Hematopoietic multipotent progenitor cell (in vitro differentiated cells): ENCODE measurements around the gene LDLRAD4. TPM values are rescaled to one million over a fixed set of nuclear protein-coding genes. Genes with fewer than 3 reads are reported as not detected.

Source experiments
- DNase-seq, 3 donors: peaks; one replicate each; pipeline ENCODE4 v3.0.0-alpha.2; 2011 to 2015; ENCODE audit warnings: low read depth in 2 of 3, low spot score in 2 of 3
- total RNA-seq: library from RNA; depleted of rRNA; stranded (reverse); fragments of >200 nt; gene quantifications from one replicate; pipeline ENCODE4 v1.2.3, GENCODE V29; 2012

LDLRAD4 gene
- total RNA-seq, 1 donor: 63.3 TPM

DNA sequence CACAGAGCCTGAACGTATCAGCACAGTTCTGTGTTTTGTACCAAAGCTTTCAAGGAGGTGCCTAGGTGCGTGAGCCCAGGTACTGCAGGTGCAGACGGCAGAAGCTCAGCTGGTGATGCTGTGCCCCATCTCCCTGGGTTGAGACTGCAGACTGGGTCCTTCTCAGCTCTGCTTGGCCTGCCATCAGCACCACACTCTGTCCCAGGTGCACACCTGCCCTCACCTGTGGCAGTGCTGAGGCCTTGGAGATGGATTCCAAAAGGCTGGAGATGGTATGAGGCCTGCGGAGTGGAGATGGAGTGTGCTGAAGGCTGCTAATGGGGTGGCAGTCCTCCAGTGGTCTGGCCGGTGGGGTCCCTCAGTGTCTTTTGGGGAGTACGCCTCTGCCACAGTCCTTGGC is 9.3 kb downstream of the LDLRAD4 start:
- no peak for DNase-seq

GRCh38 chr18:13229001-13229671 is 10.6 kb downstream of the LDLRAD4 start:
- DNase-seq: no peak

GRCh38 chr18:13231151-13231550 is 12.6 kb downstream of the LDLRAD4 start:
- no peak for DNase-seq

DNA sequence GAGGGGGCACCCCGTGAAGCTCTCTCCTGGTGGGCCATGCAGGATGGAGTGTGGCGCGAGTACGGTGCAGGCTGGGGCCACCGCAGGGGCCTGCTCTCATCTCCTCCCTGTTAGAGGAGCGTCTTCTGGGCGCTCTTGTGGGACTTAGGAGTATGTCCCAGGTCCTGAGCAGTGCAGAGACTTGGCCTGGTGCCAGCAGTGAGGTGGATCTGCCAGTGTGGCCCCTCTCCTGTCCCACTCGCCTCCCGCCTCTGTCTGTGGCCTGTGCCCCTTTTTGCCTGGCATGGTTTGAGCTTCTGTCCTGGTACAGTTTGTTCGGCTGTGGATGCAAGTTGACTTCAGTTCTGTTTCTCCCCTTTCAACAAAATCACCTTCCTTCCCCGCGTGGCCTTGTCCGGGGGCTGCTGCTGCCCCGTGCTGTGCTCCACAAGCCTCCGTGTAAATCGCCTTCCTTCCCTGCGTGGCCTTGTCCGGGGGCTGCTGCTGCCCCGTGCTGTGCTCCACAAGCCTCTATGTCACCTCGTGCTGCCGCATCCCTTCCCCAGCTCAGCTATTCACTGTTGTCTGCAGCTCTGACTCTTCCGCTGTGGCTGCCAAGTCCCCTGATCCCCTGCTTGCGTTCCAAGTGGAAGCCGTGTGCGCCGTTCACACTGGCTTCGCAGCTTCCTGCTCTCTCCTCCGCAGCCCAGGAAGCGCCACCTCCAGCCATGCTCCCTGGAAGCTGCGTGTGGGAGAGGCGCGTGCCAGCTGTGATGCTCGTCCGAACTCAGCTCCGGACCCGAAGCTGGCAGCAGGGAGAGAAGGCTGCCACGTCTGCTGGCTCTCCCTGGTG is 13.7 kb downstream of the LDLRAD4 start:
- no peak for DNase-seq

DNA sequence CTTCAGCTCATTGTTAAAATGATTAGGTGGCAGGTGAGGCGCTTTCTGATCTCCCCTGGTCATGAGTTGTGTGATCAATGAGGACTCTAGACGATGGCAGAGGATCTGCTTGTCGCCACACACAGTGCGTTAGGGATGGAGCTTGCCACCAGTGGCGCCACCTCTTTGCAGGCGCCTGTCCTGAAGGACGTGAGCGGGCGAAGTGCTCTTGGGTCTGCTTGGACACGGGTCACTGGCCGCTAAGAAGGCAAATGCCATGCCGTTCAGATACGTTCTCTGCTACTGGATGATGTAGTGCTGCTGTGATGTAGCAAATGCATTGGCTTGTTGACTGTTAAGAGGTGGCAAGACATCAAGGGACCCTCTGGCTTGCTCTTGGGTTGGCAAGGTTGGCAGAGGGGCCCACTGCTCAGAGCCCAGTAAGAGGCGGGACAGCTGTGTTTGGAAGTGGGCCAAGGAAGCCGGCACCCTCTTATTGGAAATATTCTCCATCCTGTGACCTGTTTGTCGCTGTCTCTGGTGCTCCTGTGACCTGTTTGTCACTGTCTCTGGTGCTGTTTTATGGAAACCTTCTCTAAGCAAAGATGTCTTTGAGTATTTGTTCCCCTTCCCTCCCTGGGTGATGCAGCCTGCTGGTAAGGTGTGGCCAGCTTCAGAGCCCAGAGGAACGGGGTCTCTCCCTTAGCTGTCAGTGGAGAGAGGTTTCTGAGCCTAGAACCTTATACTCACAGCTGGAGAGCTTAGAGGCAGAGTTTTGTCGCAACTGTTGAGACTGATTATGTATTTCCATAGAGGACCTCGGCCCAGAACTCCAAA is 14.6 kb downstream of the LDLRAD4 start:
- DNase-seq: no peak

DNA sequence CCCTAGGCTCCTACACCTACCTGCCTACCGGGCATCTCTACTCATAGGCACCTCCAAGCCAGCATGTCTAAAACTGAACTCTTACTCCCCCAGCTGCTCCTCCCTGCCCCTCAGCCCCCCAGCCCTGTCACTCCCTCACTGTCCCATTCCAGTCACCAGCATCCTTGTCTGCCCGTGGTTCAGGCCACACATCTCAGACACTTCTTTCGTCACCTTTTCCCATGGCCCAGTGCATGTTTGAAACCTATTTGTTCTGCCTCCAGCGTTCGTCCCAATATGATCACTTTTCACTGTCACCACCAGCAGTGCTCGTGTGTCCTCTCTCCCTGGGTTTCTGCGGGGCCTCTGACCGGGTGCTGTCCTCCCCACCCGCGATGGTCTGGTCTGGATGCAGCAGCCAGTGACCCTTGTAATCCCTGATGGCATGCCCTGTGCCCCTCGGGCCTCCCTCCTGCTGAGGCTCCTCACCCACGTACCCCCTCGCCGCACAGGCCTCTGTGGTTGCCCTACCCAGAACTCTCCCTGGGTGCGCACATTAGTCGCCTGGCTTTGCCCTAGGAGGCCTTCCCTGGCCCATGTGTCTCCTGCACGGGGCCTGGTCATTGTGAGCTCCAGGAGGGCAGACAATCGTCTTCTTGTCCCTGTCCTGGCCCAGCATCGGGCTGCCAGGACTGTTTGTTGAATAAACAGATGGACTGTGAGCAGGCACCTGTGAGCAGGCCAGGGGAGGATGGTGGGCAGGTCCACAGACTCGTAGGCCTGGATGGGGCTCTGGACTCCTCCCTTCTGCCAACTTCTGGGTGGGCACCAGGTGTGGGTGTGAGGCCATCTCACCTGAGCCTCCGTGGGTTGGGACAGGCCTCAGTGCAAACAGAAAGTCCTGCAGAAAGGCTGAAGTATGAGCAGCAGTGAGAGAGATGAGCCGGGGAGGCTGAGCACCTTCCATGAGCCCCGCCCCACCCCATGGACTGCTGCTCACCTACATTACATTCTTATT is 15.5 kb downstream of the LDLRAD4 start:
- no peak for DNase-seq

DNA sequence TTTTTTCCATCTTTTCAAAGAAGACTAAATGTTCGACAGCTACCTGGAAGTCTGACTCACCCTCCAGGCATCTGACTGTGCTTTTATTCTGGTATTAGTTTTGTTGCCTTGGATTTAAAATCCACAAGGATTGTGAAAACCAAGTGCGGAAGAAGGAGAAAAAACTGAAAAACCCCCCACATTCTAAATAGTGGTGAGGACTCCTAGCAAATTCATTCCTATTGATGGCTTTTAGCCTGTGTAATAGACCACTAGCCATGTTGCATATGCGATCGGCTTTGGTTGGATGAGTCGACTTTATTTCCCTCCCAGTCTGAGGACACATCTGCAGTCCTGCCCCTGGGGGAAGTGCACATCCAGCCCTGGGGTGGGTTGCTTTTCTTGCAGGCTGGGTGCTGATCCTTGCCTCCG is 16.9 kb downstream of the LDLRAD4 start:
- DNase-seq: no peak

GRCh38 chr18:13235981-13236380 is 17.4 kb downstream of the LDLRAD4 start:
- DNase-seq: no peak

GRCh38 chr18:13236411-13236810 is 17.9 kb downstream of the LDLRAD4 start:
- no peak for DNase-seq

GRCh38 chr18:13237073-13237472 is 18.5 kb downstream of the LDLRAD4 start:
- DNase-seq: no peak

GRCh38 chr18:13237641-13238040 is 19.1 kb downstream of the LDLRAD4 start:
- DNase-seq: no peak

- no peak for DNase-seq
Observed at GRCh38 chr18:13239171-13239956, 20.8 kb downstream of the LDLRAD4 start.

- DNase-seq: no peak
Observed at GRCh38 chr18:13240060-13240725, 21.6 kb downstream of the LDLRAD4 start.

GRCh38 chr18:13241083-13241892 is 22.7 kb downstream of the LDLRAD4 start:
- no peak for DNase-seq

GRCh38 chr18:13241893-13242175 is 23.3 kb downstream of the LDLRAD4 start:
- DNase-seq: no peak

DNA sequence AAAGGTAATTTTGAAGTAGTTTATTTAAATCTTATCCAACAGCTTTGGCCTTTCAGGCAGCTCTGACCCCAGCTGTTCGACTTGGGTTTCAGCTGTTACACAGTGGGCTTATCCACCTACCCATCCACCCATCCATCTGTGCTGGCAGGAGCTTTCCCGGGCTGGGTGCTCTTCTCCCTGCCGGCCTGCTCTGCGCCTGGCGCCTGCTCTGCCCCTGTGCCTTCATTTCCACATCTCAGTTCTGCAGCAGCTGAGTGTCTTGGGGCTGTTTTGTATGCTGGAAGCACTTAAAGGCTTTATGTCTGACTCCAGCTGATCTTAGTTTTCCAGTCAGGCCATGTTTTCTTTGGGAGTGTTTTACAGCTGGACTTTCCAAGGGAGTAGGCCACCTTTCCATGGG is 24.2 kb downstream of the LDLRAD4 start:
- no peak for DNase-seq

DNA sequence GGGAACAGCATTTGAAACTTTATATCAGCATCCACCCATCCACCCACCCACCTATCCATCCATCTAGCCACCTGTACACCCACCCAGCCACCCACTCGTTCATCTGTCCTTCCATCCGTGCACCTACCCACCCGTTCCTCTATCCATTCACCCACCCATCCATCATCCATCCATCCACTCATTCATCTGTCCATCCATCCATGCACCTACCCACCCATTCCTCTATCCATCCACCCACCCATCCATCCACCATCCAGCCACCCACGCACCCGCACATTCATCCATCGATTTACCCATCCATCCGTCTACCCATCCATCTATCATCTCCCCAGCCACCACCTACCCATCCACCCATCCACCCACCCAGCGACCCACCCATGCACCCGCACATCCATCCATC is 24.8 kb downstream of the LDLRAD4 start:
- no peak for DNase-seq

GRCh38 chr18:13244135-13244534 is 25.6 kb downstream of the LDLRAD4 start:
- no peak for DNase-seq
